Daoy (cell line): Measurements from ENCODE around the gene HELQ. TPM values are rescaled to one million over a fixed set of nuclear protein-coding genes. Genes with fewer than 3 reads are reported as not detected.
"Not testable (repeated sequence)": the region's sequence is repeated elsewhere in the genome, so short reads cannot be mapped to it uniquely, and the experiment has no call there.

Experiments used
- DNase-seq: peaks from one replicate; pipeline ENCODE4 v3.0.0-alpha.2; 2015; ENCODE audit warnings: low read depth
- total RNA-seq: library from RNA; depleted of rRNA; stranded (reverse); fragments of >200 nt; shearing (Covaris generic); gene quantifications from 2 replicates; pipeline ENCODE4 v1.2.3, GENCODE V29; 2014; rRNA removed

HELQ gene
- total RNA-seq, result 6.0 and 6.2 TPM in 2 replicates

GRCh38 chr4:83455281-83456183 lies at the start of gene HELQ, which contains the start of gene MRPS18C:
Gene HELQ (minus strand): TSS chr4:83455823. CDS start chr4:83455693, 130 bp downstream.
Gene MRPS18C (plus strand): TSS chr4:83456058. CDS start chr4:83456078, 20 bp downstream.
- DNase-seq, result peak; percentile 96

- no peak for DNase-seq
Observed at GRCh38 chr4:83504996-83505395, 49.4 kb upstream of the HELQ start.

- no peak for DNase-seq
Observed at GRCh38 chr4:83504503-83504902, 48.9 kb upstream of the HELQ start.

- no peak for DNase-seq
Observed at GRCh38 chr4:83503974-83504373, 48.4 kb upstream of the HELQ start.

- DNase-seq, result not testable (repeated sequence)
Observed at GRCh38 chr4:83501671-83502070, 46.0 kb upstream of the HELQ start.

- DNase-seq, result no peak
Observed at GRCh38 chr4:83498187-83498586, 42.6 kb upstream of the HELQ start.

- not testable (repeated sequence) for DNase-seq
Observed at GRCh38 chr4:83496085-83496917, 40.7 kb upstream of the HELQ start.

- peak; percentile 8 for DNase-seq
Observed at GRCh38 chr4:83490876-83491450, 35.3 kb upstream of the HELQ start.

- DNase-seq, result no peak
Observed at GRCh38 chr4:83489711-83490326, 34.2 kb upstream of the HELQ start.

GRCh38 chr4:83486457-83487129 lies 31.0 kb upstream of the HELQ start:
- no peak for DNase-seq

GRCh38 chr4:83484500-83485461 lies 29.2 kb upstream of the HELQ start, which contains the start of gene ABRAXAS1:
Gene ABRAXAS1 (minus strand): TSS chr4:83485100. CDS start chr4:83485072, 28 bp downstream.
- peak; percentile 93 for DNase-seq

- no peak for DNase-seq
Observed at GRCh38 chr4:83473966-83474365, 18.3 kb upstream of the HELQ start.

- DNase-seq, result no peak
Observed at GRCh38 chr4:83473423-83473822, 17.8 kb upstream of the HELQ start.

- no peak for DNase-seq
Observed at GRCh38 chr4:83456184-83456501, 520 bp upstream of the HELQ start.

GRCh38 chr4:83454686-83455085 lies 937 bp downstream of the HELQ start:
- no peak for DNase-seq

- DNase-seq, result no peak
Observed at GRCh38 chr4:83449009-83449408, 6.6 kb downstream of the HELQ start.

GRCh38 chr4:83440899-83441298 lies 14.7 kb downstream of the HELQ start:
- no peak for DNase-seq

- no peak for DNase-seq
Observed at GRCh38 chr4:83440148-83440814, 15.3 kb downstream of the HELQ start.

- no peak for DNase-seq
Observed at GRCh38 chr4:83438719-83439118, 16.9 kb downstream of the HELQ start.
